22Rv1 (cell line): ENCODE measurements around the gene KREMEN2.

Source experiments
- CTCF ChIP-seq: fragments of 450-650 bp; IDR thresholded peaks from 2 replicates; pipeline ENCODE4 v1.5.1; 2017; ENCODE audit warnings: mild to moderate bottlenecking
- ZFX ChIP-seq: fragments of 450-650 bp; IDR thresholded peaks from 2 replicates; pipeline ENCODE4 v1.6.1; 2017; ENCODE audit warnings: antibody characterized with exemption, borderline replicate concordance

- no peak for TF ChIP-seq CTCF
- TF ChIP-seq ZFX: no peak
These were observed 26.9 kb upstream of the KREMEN2 start for GRCh38 chr16:2937170-2937569.
